K562 (cell line): ENCODE results near the gene MVK. TPM values are rescaled to one million over a fixed set of nuclear protein-coding genes. Genes with fewer than 3 reads are reported as not detected.

Experiments
- CREM ChIP-seq: IDR thresholded peaks from 2 replicates; pipeline ENCODE4 v1.6.1; 2014; ENCODE audit warnings: antibody characterized with exemption, low read depth
- FOXM1 ChIP-seq, 2 experiments: fragments of 450-650 bp in 1 of 2; sonication (generic) in 1 of 2; formaldehyde crosslinking in 1 of 2; IDR thresholded peaks; 2 replicates each; pipeline versions ENCODE4 v1.6.1 to v1.9.0; 2017 to 2022; ENCODE audit warnings: low read depth in 2 of 2, mild to moderate bottlenecking in 2 of 2, missing genetic modification reagents in 1 of 2, moderate library complexity in 1 of 2
- HDAC1 ChIP-seq, 2 experiments: fragments of 450-650 bp; IDR thresholded peaks; 2 replicates each; pipeline ENCODE4 v1.6.1; 2016 to 2017; ENCODE audit warnings: inconsistent platforms in 1 of 2, mild to moderate bottlenecking in 1 of 2, moderate library complexity in 1 of 2
- MCM2 ChIP-seq: fragments of 450-650 bp; IDR thresholded peaks from 2 replicates; pipeline ENCODE4 v1.6.1; 2017; ENCODE audit warnings: low read depth, mild to moderate bottlenecking
- MEIS2 ChIP-seq: fragments of 450-650 bp; IDR thresholded peaks from 2 replicates; pipeline ENCODE4 v1.6.1; 2014; ENCODE audit warnings: mild to moderate bottlenecking; ENCODE audit not compliant: partially characterized antibody
- NCOR1 ChIP-seq: fragments of 450-650 bp; IDR thresholded peaks from 2 replicates; pipeline ENCODE4 v1.6.1; 2016; ENCODE audit warnings: mild to moderate bottlenecking, moderate library complexity
- NEUROD1 ChIP-seq: fragments of 150-350 bp; IDR thresholded peaks from 2 replicates; pipeline ENCODE4 v1.6.1; 2014; ENCODE audit warnings: borderline replicate concordance, low read length, low read depth; ENCODE audit not compliant: partially characterized antibody
- NFXL1 ChIP-seq: fragments of 450-650 bp; formaldehyde crosslinking; IDR thresholded peaks from 2 replicates; pipeline ENCODE4 v1.4.0; 2021; ENCODE audit warnings: mild to moderate bottlenecking
- NR2C2 ChIP-seq, 2 experiments: fragments of 200-800 bp in 1 of 2; sonication (Bioruptor generic) in 1 of 2; sonication (generic) in 1 of 2; formaldehyde crosslinking in 1 of 2; IDR thresholded peaks; 2 replicates each; pipeline versions ENCODE4 v1.6.1 to v1.8.0; 2016 to 2022; ENCODE audit warnings: mild to moderate bottlenecking in 1 of 2, missing compliant biosample characterization in 1 of 2, missing genetic modification characterization in 1 of 2, missing genetic modification reagents in 1 of 2
- PHB ChIP-seq: fragments of 250-450 bp; sonication (Bioruptor Pico); IDR thresholded peaks from 2 replicates; pipeline ENCODE4 v1.5.0; 2021
- RB1 ChIP-seq: fragments of 450-650 bp; IDR thresholded peaks from 2 replicates; pipeline ENCODE4 v1.6.1; 2017; ENCODE audit warnings: low read depth, mild to moderate bottlenecking
- RCOR1 ChIP-seq, 2 experiments: IDR thresholded peaks; 2 replicates each; pipeline ENCODE4 v1.6.1; 2012; ENCODE audit warnings: low read depth in 2 of 2, low read length in 2 of 2, borderline replicate concordance in 1 of 2, improper control_type of control experiment in 1 of 2
- RFX7 ChIP-seq: fragments of 250-450 bp; sonication (Bioruptor Pico); IDR thresholded peaks from 2 replicates; pipeline ENCODE4 v1.5.1; 2021; ENCODE audit warnings: mild to moderate bottlenecking
- SLC30A9 ChIP-seq: fragments of 250-450 bp; sonication (Bioruptor Pico); IDR thresholded peaks from 2 replicates; pipeline ENCODE4 v1.8.0; 2022; ENCODE audit warnings: mild to moderate bottlenecking, moderate library complexity
- SREBF2 ChIP-seq: sonication (generic); formaldehyde crosslinking; IDR thresholded peaks from 2 replicates; pipeline ENCODE4 v1.4.0; 2020; ENCODE audit warnings: mild to moderate bottlenecking, missing genetic modification reagents
- TEAD4 ChIP-seq, 2 experiments: sonication (generic) in 1 of 2; formaldehyde crosslinking in 1 of 2; IDR thresholded peaks; 2 replicates each; pipeline versions ENCODE4 v1.6.1 to v1.8.0; 2012 to 2022; ENCODE audit warnings: borderline replicate concordance in 1 of 2, inconsistent platforms in 1 of 2, low read length in 1 of 2, mild to moderate bottlenecking in 1 of 2, missing genetic modification reagents in 1 of 2
- ZNF695 ChIP-seq: fragments of 450-650 bp; formaldehyde crosslinking; IDR thresholded peaks from 2 replicates; pipeline ENCODE4 v1.4.0; 2020; ENCODE audit warnings: mild to moderate bottlenecking, moderate library complexity
- polyA plus RNA-seq, 8 experiments: library from polyadenylated mRNA; depleted of rRNA in 4 of 8; stranded (reverse) in 5 of 8; unstranded in 3 of 8; fragments of >200 nt; fragmentation: Nextera tagmentation in 2 of 8; fragmentation: Illumina TruSeq in 1 of 8; extraction: Ambion mirVana in 2 of 8; extraction: Trizol in 1 of 8; gene quantifications; 2 replicates each; pipeline versions ENCODE4 v1.2.1 to v1.2.3, GENCODE V29; 2011 to 2014; ENCODE audit warnings: inconsistent platforms in 1 of 8, missing spikeins in 1 of 8
- total RNA-seq, 7 experiments: library from RNA; depleted of rRNA in 6 of 7; stranded (reverse); fragments of >200 nt in 6 of 7; fragmentation: Illumina TruSeq in 2 of 7; extraction: Trizol in 2 of 7; gene quantifications; 2 replicates each; pipeline versions ENCODE4 v1.2.1 to v1.2.3, GENCODE V29; 2011 to 2021; ENCODE audit warnings: low replicate concordance in 1 of 7
- TF ChIP-seq, protein P1 (sequence below): fragments of 200-600 bp; sonication (generic); IDR thresholded peaks from one replicate; pipeline ENCODE4 v1.6.1; 2012; ENCODE audit warnings: mild to moderate bottlenecking, low read depth, low read length, inconsistent platforms

The MVK gene
- total and polyA plus RNA-seq, 9 of the 15 experiments (the other 6 are each of a cell fraction or from before 2014, with no cell fraction given), result 0.41 to 33.6 (median 18.8) TPM

- TF ChIP-seq, protein P1, sequence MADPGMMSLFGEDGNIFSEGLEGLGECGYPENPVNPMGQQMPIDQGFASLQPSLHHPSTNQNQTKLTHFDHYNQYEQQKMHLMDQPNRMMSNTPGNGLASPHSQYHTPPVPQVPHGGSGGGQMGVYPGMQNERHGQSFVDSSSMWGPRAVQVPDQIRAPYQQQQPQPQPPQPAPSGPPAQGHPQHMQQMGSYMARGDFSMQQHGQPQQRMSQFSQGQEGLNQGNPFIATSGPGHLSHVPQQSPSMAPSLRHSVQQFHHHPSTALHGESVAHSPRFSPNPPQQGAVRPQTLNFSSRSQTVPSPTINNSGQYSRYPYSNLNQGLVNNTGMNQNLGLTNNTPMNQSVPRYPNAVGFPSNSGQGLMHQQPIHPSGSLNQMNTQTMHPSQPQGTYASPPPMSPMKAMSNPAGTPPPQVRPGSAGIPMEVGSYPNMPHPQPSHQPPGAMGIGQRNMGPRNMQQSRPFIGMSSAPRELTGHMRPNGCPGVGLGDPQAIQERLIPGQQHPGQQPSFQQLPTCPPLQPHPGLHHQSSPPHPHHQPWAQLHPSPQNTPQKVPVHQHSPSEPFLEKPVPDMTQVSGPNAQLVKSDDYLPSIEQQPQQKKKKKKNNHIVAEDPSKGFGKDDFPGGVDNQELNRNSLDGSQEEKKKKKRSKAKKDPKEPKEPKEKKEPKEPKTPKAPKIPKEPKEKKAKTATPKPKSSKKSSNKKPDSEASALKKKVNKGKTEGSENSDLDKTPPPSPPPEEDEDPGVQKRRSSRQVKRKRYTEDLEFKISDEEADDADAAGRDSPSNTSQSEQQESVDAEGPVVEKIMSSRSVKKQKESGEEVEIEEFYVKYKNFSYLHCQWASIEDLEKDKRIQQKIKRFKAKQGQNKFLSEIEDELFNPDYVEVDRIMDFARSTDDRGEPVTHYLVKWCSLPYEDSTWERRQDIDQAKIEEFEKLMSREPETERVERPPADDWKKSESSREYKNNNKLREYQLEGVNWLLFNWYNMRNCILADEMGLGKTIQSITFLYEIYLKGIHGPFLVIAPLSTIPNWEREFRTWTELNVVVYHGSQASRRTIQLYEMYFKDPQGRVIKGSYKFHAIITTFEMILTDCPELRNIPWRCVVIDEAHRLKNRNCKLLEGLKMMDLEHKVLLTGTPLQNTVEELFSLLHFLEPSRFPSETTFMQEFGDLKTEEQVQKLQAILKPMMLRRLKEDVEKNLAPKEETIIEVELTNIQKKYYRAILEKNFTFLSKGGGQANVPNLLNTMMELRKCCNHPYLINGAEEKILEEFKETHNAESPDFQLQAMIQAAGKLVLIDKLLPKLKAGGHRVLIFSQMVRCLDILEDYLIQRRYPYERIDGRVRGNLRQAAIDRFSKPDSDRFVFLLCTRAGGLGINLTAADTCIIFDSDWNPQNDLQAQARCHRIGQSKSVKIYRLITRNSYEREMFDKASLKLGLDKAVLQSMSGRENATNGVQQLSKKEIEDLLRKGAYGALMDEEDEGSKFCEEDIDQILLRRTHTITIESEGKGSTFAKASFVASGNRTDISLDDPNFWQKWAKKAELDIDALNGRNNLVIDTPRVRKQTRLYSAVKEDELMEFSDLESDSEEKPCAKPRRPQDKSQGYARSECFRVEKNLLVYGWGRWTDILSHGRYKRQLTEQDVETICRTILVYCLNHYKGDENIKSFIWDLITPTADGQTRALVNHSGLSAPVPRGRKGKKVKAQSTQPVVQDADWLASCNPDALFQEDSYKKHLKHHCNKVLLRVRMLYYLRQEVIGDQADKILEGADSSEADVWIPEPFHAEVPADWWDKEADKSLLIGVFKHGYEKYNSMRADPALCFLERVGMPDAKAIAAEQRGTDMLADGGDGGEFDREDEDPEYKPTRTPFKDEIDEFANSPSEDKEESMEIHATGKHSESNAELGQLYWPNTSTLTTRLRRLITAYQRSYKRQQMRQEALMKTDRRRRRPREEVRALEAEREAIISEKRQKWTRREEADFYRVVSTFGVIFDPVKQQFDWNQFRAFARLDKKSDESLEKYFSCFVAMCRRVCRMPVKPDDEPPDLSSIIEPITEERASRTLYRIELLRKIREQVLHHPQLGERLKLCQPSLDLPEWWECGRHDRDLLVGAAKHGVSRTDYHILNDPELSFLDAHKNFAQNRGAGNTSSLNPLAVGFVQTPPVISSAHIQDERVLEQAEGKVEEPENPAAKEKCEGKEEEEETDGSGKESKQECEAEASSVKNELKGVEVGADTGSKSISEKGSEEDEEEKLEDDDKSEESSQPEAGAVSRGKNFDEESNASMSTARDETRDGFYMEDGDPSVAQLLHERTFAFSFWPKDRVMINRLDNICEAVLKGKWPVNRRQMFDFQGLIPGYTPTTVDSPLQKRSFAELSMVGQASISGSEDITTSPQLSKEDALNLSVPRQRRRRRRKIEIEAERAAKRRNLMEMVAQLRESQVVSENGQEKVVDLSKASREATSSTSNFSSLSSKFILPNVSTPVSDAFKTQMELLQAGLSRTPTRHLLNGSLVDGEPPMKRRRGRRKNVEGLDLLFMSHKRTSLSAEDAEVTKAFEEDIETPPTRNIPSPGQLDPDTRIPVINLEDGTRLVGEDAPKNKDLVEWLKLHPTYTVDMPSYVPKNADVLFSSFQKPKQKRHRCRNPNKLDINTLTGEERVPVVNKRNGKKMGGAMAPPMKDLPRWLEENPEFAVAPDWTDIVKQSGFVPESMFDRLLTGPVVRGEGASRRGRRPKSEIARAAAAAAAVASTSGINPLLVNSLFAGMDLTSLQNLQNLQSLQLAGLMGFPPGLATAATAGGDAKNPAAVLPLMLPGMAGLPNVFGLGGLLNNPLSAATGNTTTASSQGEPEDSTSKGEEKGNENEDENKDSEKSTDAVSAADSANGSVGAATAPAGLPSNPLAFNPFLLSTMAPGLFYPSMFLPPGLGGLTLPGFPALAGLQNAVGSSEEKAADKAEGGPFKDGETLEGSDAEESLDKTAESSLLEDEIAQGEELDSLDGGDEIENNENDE, result no peak
- TF ChIP-seq NEUROD1, result no peak
- peak in 1 of 2 experiments; percentile 62; a peak in 1 of 4 replicates for TF ChIP-seq RCOR1 (IDR thresholded peaks at IDR 0.05; ENCODE audit: borderline replicate concordance in 1 of 2, low read depth in 2 of 2, low read length in 2 of 2)
- TF ChIP-seq TEAD4 (IDR thresholded peaks at IDR 0.05; ENCODE audit: low read length), result no peak
- no peak for TF ChIP-seq TEAD4 (CRISPR knock-in tag; IDR thresholded peaks at IDR 0.05; ENCODE audit: borderline replicate concordance)
- TF ChIP-seq RFX7, result no peak
- no peak for TF ChIP-seq SLC30A9 (CRISPR knock-in tag)
- TF ChIP-seq NFXL1 (CRISPR knock-in tag), result no peak
- TF ChIP-seq NR2C2 (CRISPR knock-in tag; IDR thresholded peaks at IDR 0.05), result no peak
- TF ChIP-seq NR2C2 (tag; IDR thresholded peaks at IDR 0.05), result no peak
- TF ChIP-seq PHB (CRISPR knock-in tag), result no peak
- TF ChIP-seq NCOR1, result peak; percentile 24; the same call in 1 of the 2 replicates
- TF ChIP-seq SREBF2 (CRISPR knock-in tag), result no peak
- peak; percentile 57; the same call in 1 of the 2 replicates for TF ChIP-seq RB1
- no peak for TF ChIP-seq HDAC1 (IDR thresholded peaks at IDR 0.05)
- TF ChIP-seq CREM, result peak; percentile 69
- no peak for TF ChIP-seq FOXM1 (IDR thresholded peaks at IDR 0.05; ENCODE audit: low read depth)
- no peak for TF ChIP-seq FOXM1 (CRISPR knock-in tag; IDR thresholded peaks at IDR 0.05; ENCODE audit: low read depth)
- no peak for TF ChIP-seq MEIS2
- no peak for TF ChIP-seq ZNF695 (CRISPR knock-in tag)
- no peak for TF ChIP-seq MCM2
Measured at GRCh38 chr12:109597795-109598427, 24.3 kb downstream of the MVK start (continued).
